SK-N-SH (cell line): ENCODE measurements around the gene KIF2A. TPM values are rescaled to one million over a fixed set of nuclear protein-coding genes. Genes with fewer than 3 reads are reported as not detected.

Experiments
- CTCF ChIA-PET: fragments of 300-600, 350-600 bp; formaldehyde crosslinking; extraction: SDS; loops from one replicate; lab custom pipeline; 2021; lab: Yijun Ruan, JAX
- POLR2A ChIA-PET: fragments of 350-600 bp; sonication (Branson Sonifier 250); formaldehyde crosslinking; extraction: SDS; loops from one replicate; lab custom pipeline; 2020; ENCODE audit warnings: antibody characterized with exemption, inconsistent platforms; lab: Yijun Ruan, JAX
- DNase-seq: peaks from one replicate; pipeline ENCODE4 v3.0.0; 2012
- H2AFZ ChIP-seq: fragments of 200-600 bp; sonication (generic); 2 replicates; pipeline ENCODE4 v1.8.1; 2016; ENCODE audit warnings: antibody characterized with exemption, mild to moderate bottlenecking, low read depth
- H3F3A ChIP-seq: fragments of 200-600 bp; sonication (generic); replicated peaks from 2 replicates; pipeline ENCODE3; 2016; ENCODE audit warnings: antibody characterized with exemption, mild to moderate bottlenecking; ENCODE audit not compliant: insufficient read depth
- H3K27ac ChIP-seq, 2 experiments: fragments of 200-500 bp in 1 of 2; fragments of 200-600 bp in 1 of 2; sonication (Bioruptor generic) in 1 of 2; sonication (generic), shearing (Covaris generic) in 1 of 2; 2 replicates each; pipeline versions ENCODE4 v1.5.1 to v1.6.1; 2014 to 2016; ENCODE audit warnings: low read depth in 2 of 2, inconsistent platforms in 1 of 2, low read length in 1 of 2, mild to moderate bottlenecking in 1 of 2, mixed read lengths in 1 of 2
- H3K27me3 ChIP-seq: fragments of 200-600 bp; sonication (generic), shearing (Covaris generic); 2 replicates; pipeline ENCODE4 v1.6.1; 2016; ENCODE audit warnings: mixed run types; ENCODE audit not compliant: insufficient read depth
- H3K36me3 ChIP-seq, 2 experiments: fragments of 200-500 bp in 1 of 2; fragments of 200-600 bp in 1 of 2; sonication (Bioruptor generic) in 1 of 2; sonication (generic) in 1 of 2; replicated peaks in 1 of 2; 2 replicates each; pipeline versions ENCODE3 to v1.5.1; 2014 to 2016; ENCODE audit warnings: low read length in 1 of 2, mild to moderate bottlenecking in 1 of 2; ENCODE audit not compliant: insufficient read depth in 2 of 2, control insufficient read depth in 1 of 2
- H3K4me1 ChIP-seq, 2 experiments: fragments of 200-500 bp in 1 of 2; fragments of 200-600 bp in 1 of 2; sonication (Bioruptor generic) in 1 of 2; sonication (generic), shearing (Covaris generic) in 1 of 2; 2 replicates each; pipeline versions ENCODE4 v1.5.1 to v1.6.1; 2014 to 2016; ENCODE audit warnings: low read depth in 1 of 2, low read length in 1 of 2, mixed run types in 1 of 2; ENCODE audit not compliant: insufficient read depth in 2 of 2, control insufficient read depth in 1 of 2
- H3K4me2 ChIP-seq: fragments of 200-600 bp; sonication (generic), shearing (Covaris generic); 2 replicates; pipeline ENCODE4 v1.6.1; 2017; ENCODE audit warnings: mixed run types
- H3K4me3 ChIP-seq, 2 experiments: fragments of 200-500 bp in 1 of 2; fragments of 200-600 bp in 1 of 2; sonication (Bioruptor generic) in 1 of 2; sonication (generic), shearing (Covaris generic) in 1 of 2; 2 replicates each; pipeline versions ENCODE4 v1.5.1 to v1.8.1; 2014 to 2016; ENCODE audit warnings: low read depth in 2 of 2, inconsistent platforms in 1 of 2, low read length in 1 of 2, mild to moderate bottlenecking in 1 of 2, mixed read lengths in 1 of 2, moderate library complexity in 1 of 2
- H3K79me2 ChIP-seq: fragments of 200-600 bp; sonication (generic); 2 replicates; pipeline ENCODE4 v1.8.1; 2017; ENCODE audit warnings: mild to moderate bottlenecking; ENCODE audit not compliant: insufficient read depth
- H3K9ac ChIP-seq: fragments of 200-600 bp; sonication (generic); 2 replicates; pipeline ENCODE4 v1.6.1; 2017; ENCODE audit warnings: mixed run types
- H3K9me2 ChIP-seq: fragments of 200-600 bp; sonication (generic); 2 replicates; pipeline ENCODE4 v1.6.1; 2017; ENCODE audit warnings: mixed run types
- H3K9me3 ChIP-seq: fragments of 200-600 bp; sonication (generic); 2 replicates; pipeline ENCODE4 v1.6.1; 2017; ENCODE audit warnings: mixed run types, mild to moderate bottlenecking, moderate library complexity
- H4K20me1 ChIP-seq: fragments of 200-600 bp; sonication (generic); 2 replicates; pipeline ENCODE4 v1.6.1; 2017; ENCODE audit warnings: mild to moderate bottlenecking, mixed run types; ENCODE audit not compliant: insufficient read depth
- ELF1 ChIP-seq: IDR thresholded peaks from 2 replicates; pipeline ENCODE4 v1.4.0; 2012
- EP300 ChIP-seq, 2 experiments: IDR thresholded peaks; 2 replicates each; pipeline versions ENCODE4 v1.4.0 to v1.6.1; 2012; ENCODE audit warnings: borderline replicate concordance in 1 of 2, low read depth in 1 of 2, low read length in 1 of 2
- EZH2phosphoT487 ChIP-seq: fragments of 200-600 bp; sonication (generic); IDR thresholded peaks from 2 replicates; pipeline ENCODE4 v1.6.1; 2017; ENCODE audit warnings: low read depth, mixed run types, mild to moderate bottlenecking, antibody characterized with exemption, moderate library complexity, borderline replicate concordance
- FOSL2 ChIP-seq: IDR thresholded peaks from 2 replicates; pipeline ENCODE4 v1.4.0; 2012; ENCODE audit warnings: low read depth, mild to moderate bottlenecking, moderate library complexity, borderline replicate concordance
- IRF3 ChIP-seq: fragments of 150-350 bp; IDR thresholded peaks from 2 replicates; pipeline ENCODE4 v1.6.1; 2016; ENCODE audit warnings: mild to moderate bottlenecking, low read depth, low read length
- MXI1 ChIP-seq: IDR thresholded peaks from 2 replicates; pipeline ENCODE4 v1.6.1; 2012; ENCODE audit warnings: mild to moderate bottlenecking, low read depth, low read length, improper control_type of control experiment
- PBX3 ChIP-seq: IDR thresholded peaks from 2 replicates; pipeline ENCODE4; 2012
- RAD21 ChIP-seq: IDR thresholded peaks from 2 replicates; pipeline ENCODE4 v1.6.1; 2012; ENCODE audit warnings: mild to moderate bottlenecking, low read length
- REST ChIP-seq: IDR thresholded peaks from 2 replicates; pipeline ENCODE4 v1.6.1; 2012; ENCODE audit warnings: mild to moderate bottlenecking, low read depth, low read length, moderate library complexity
- RFX5 ChIP-seq: IDR thresholded peaks from 2 replicates; pipeline ENCODE4 v1.6.1; 2012; ENCODE audit warnings: mild to moderate bottlenecking, improper control_type of control experiment, low read length
- SIN3A ChIP-seq: IDR thresholded peaks from 2 replicates; pipeline ENCODE4 v1.6.1; 2012; ENCODE audit warnings: low read depth, mild to moderate bottlenecking, low read length, moderate library complexity, borderline replicate concordance
- TAF1 ChIP-seq: IDR thresholded peaks from 2 replicates; pipeline ENCODE4 v1.6.1; 2012; ENCODE audit warnings: low read depth, mild to moderate bottlenecking, low read length, moderate library complexity, borderline replicate concordance
- TCF12 ChIP-seq: IDR thresholded peaks from 2 replicates; pipeline ENCODE4 v1.4.0; 2012
- TEAD4 ChIP-seq: IDR thresholded peaks from 2 replicates; pipeline ENCODE4 v1.4.0; 2012; ENCODE audit warnings: mild to moderate bottlenecking, borderline replicate concordance; ENCODE audit not compliant: insufficient read depth
- USF1 ChIP-seq: IDR thresholded peaks from 2 replicates; pipeline ENCODE4 v1.4.0; 2012; ENCODE audit warnings: low read depth, borderline replicate concordance
- WGBS: methylation state at CpG from one replicate; pipeline ENCODE4 v1.1.6; 2017; ENCODE audit warnings: low lambda C conversion rate; 5-methylcytosine and 5-hydroxymethylcytosine counted together
- polyA plus RNA-seq, 3 experiments: library from polyadenylated mRNA; depleted of rRNA; stranded (reverse); fragments of >200 nt; gene quantifications; 2 replicates each; pipeline ENCODE4 v1.2.3, GENCODE V29; 2012
- TF ChIP-seq, protein P1 (sequence below): fragments of 200-600 bp; sonication (generic); IDR thresholded peaks from 2 replicates; pipeline ENCODE4 v1.6.1; 2017; ENCODE audit warnings: antibody characterized with exemption, mild to moderate bottlenecking, moderate library complexity
- TF ChIP-seq, protein P2 (sequence below): IDR thresholded peaks from 2 replicates; pipeline ENCODE4 v1.4.0; 2012; ENCODE audit warnings: low read depth, borderline replicate concordance

Gene KIF2A
- polyA plus RNA-seq, 1 of the 3 experiments (the other 2 are of a cell fraction), result 14.3 TPM

DNA sequence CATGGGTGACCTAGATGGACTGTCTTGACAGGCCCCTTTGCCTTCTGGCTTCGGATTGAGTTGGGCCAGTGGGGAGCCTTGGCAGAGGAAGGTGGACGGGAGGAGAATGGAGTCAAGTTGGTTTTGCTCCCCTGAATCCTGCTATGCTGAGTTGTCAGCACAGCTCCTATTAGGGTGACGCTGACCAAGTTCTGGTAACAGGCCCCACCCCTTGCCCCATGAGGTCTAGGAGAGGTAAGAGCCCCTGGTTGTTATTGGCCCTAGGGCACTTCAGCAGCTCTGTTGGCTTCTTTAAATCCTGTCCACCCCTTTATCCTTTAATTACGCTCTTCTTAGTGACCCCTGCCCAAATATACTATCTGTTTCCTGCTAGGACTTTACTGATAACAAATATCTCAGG lies 39.4 kb upstream of the KIF2A start:
- Histone ChIP-seq H2AFZ (no peak overlapping the region), H3K4me2 (no peak overlapping the region), H3K9me2 (no peaks in the 10 kb centered on the region), H3K79me2 (no peaks in the 10 kb centered on the region), H4K20me1 (no peaks in the 10 kb centered on the region), H3K9ac (no peak overlapping the region), H3K9me3 (no peaks in the 10 kb centered on the region), H3K27ac (no peak overlapping the region), H3F3A (peaks cover 2% of the 10 kb centered on the region), H3K36me3 (no peaks in the 10 kb centered on the region), H3K4me3 (no peak overlapping the region), H3K27me3 (no peaks in the 10 kb centered on the region), H3K4me1 (no peaks in the 10 kb centered on the region)
- TF ChIP-seq FOSL2 (no peak), REST (no peak), SIN3A (no peak), EP300 (IDR thresholded peaks at IDR 0.05; ENCODE audit: borderline replicate concordance in 1 of 2, low read depth in 1 of 2, low read length in 1 of 2) (no peak)
- TF ChIP-seq, protein P1, sequence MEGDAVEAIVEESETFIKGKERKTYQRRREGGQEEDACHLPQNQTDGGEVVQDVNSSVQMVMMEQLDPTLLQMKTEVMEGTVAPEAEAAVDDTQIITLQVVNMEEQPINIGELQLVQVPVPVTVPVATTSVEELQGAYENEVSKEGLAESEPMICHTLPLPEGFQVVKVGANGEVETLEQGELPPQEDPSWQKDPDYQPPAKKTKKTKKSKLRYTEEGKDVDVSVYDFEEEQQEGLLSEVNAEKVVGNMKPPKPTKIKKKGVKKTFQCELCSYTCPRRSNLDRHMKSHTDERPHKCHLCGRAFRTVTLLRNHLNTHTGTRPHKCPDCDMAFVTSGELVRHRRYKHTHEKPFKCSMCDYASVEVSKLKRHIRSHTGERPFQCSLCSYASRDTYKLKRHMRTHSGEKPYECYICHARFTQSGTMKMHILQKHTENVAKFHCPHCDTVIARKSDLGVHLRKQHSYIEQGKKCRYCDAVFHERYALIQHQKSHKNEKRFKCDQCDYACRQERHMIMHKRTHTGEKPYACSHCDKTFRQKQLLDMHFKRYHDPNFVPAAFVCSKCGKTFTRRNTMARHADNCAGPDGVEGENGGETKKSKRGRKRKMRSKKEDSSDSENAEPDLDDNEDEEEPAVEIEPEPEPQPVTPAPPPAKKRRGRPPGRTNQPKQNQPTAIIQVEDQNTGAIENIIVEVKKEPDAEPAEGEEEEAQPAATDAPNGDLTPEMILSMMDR, result no peak
- POLR2A ChIA-PET, result no interaction called here
- CTCF ChIA-PET, result no interaction called here
- 67% methylated on average over 4 of the region's 4 CpGs for WGBS
- no peak for DNase-seq

DNA sequence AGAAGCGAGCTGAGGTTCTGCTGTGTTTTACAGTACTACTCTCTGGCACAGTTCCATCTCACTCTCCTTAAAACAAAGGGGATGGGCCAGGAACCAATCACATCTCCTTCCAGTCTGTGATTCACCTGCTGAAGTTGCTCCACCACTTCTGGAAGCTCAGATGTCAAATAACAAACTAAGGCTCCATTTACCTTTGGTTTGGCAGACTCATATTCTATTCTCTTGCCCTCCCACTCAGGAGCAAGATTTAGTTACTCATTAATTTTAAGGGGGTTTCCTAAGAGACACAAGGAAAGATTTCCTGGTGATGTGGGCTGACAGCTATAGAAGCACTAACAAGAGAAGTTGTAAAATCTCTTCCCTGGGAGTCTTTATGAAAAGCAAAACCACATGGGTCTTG lies 37.8 kb upstream of the KIF2A start:
- Histone ChIP-seq H3K9me2 (no peaks in the 10 kb centered on the region), H3K27me3 (no peaks in the 10 kb centered on the region), H3K9me3 (no peaks in the 10 kb centered on the region), H3K9ac (no peak overlapping the region), H3K79me2 (no peaks in the 10 kb centered on the region), H3K4me2 (no peak overlapping the region), H3K27ac (no peak overlapping the region), H3F3A (peaks cover 2% of the 10 kb centered on the region), H4K20me1 (no peaks in the 10 kb centered on the region), H2AFZ (no peak overlapping the region), H3K4me1 (no peaks in the 10 kb centered on the region), H3K4me3 (no peak overlapping the region), H3K36me3 (no peaks in the 10 kb centered on the region)
- ChIA-PET CTCF (interaction anchor here (1.1 kb wide), 1 partner anchor 9 kb away, joined by 3 read pairs; no protein-coding TSS in a partner anchor), POLR2A (no interaction called here)
- no peak for DNase-seq
- WGBS, result 42% methylated on average over 1 of the region's 1 CpG
- no peak for TF ChIP-seq USF1
- TF ChIP-seq SIN3A, result no peak
- TF ChIP-seq TCF12, result no peak
- no peak for TF ChIP-seq TAF1
- no peak for TF ChIP-seq TEAD4
- TF ChIP-seq RFX5, result no peak
- no peak for TF ChIP-seq IRF3
- TF ChIP-seq RAD21, result no peak
- TF ChIP-seq MXI1, result no peak
- no peak for TF ChIP-seq ELF1
- no peak for TF ChIP-seq EZH2phosphoT487
- no peak for TF ChIP-seq PBX3
- TF ChIP-seq, protein P2, sequence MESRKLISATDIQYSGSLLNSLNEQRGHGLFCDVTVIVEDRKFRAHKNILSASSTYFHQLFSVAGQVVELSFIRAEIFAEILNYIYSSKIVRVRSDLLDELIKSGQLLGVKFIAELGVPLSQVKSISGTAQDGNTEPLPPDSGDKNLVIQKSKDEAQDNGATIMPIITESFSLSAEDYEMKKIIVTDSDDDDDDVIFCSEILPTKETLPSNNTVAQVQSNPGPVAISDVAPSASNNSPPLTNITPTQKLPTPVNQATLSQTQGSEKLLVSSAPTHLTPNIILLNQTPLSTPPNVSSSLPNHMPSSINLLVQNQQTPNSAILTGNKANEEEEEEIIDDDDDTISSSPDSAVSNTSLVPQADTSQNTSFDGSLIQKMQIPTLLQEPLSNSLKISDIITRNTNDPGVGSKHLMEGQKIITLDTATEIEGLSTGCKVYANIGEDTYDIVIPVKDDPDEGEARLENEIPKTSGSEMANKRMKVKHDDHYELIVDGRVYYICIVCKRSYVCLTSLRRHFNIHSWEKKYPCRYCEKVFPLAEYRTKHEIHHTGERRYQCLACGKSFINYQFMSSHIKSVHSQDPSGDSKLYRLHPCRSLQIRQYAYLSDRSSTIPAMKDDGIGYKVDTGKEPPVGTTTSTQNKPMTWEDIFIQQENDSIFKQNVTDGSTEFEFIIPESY, result no peak
